ENCODE measurements around the gene ADTRP. TPM values are rescaled to one million over a fixed set of nuclear protein-coding genes. Genes with fewer than 3 reads are reported as not detected.

ADTRP gene
- total RNA-seq, 1 experiment from 2014 or later = 0.50 TPM

- TF ChIP-seq, protein P1, sequence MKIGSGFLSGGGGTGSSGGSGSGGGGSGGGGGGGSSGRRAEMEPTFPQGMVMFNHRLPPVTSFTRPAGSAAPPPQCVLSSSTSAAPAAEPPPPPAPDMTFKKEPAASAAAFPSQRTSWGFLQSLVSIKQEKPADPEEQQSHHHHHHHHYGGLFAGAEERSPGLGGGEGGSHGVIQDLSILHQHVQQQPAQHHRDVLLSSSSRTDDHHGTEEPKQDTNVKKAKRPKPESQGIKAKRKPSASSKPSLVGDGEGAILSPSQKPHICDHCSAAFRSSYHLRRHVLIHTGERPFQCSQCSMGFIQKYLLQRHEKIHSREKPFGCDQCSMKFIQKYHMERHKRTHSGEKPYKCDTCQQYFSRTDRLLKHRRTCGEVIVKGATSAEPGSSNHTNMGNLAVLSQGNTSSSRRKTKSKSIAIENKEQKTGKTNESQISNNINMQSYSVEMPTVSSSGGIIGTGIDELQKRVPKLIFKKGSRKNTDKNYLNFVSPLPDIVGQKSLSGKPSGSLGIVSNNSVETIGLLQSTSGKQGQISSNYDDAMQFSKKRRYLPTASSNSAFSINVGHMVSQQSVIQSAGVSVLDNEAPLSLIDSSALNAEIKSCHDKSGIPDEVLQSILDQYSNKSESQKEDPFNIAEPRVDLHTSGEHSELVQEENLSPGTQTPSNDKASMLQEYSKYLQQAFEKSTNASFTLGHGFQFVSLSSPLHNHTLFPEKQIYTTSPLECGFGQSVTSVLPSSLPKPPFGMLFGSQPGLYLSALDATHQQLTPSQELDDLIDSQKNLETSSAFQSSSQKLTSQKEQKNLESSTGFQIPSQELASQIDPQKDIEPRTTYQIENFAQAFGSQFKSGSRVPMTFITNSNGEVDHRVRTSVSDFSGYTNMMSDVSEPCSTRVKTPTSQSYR (CRISPR knock-in tag; IDR thresholded peaks at IDR 0.05) = no peak
- TF ChIP-seq SMAD3 (CRISPR knock-in tag; IDR thresholded peaks at IDR 0.05; ENCODE audit: borderline replicate concordance) = no peak
- TF ChIP-seq, protein P2, sequence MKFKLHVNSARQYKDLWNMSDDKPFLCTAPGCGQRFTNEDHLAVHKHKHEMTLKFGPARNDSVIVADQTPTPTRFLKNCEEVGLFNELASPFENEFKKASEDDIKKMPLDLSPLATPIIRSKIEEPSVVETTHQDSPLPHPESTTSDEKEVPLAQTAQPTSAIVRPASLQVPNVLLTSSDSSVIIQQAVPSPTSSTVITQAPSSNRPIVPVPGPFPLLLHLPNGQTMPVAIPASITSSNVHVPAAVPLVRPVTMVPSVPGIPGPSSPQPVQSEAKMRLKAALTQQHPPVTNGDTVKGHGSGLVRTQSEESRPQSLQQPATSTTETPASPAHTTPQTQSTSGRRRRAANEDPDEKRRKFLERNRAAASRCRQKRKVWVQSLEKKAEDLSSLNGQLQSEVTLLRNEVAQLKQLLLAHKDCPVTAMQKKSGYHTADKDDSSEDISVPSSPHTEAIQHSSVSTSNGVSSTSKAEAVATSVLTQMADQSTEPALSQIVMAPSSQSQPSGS (CRISPR knock-in tag; IDR thresholded peaks at IDR 0.05; ENCODE audit: borderline replicate concordance, low read depth) = no peak
- no peak for TF ChIP-seq SP1 (CRISPR knock-in tag; conservative IDR thresholded peaks at IDR 0.05)
- TF ChIP-seq CBFB (CRISPR knock-in tag; IDR thresholded peaks at IDR 0.05; ENCODE audit: low read depth) = no peak
- no peak for TF ChIP-seq ZBTB21 (CRISPR knock-in tag; IDR thresholded peaks at IDR 0.05; ENCODE audit: borderline replicate concordance)
- TF ChIP-seq TEAD4 (CRISPR knock-in tag; IDR thresholded peaks at IDR 0.05) = no peak
- no peak for TF ChIP-seq ELF4 (CRISPR knock-in tag; IDR thresholded peaks at IDR 0.05; ENCODE audit: low read depth)
- TF ChIP-seq CREB1 (CRISPR knock-in tag; IDR thresholded peaks at IDR 0.05) = no peak
- TF ChIP-seq ZNF219 (CRISPR knock-in tag; IDR thresholded peaks at IDR 0.05; ENCODE audit: borderline replicate concordance) = no peak
- TF ChIP-seq CREM (CRISPR knock-in tag; IDR thresholded peaks at IDR 0.05) = no peak
- no peak for TF ChIP-seq ERG (CRISPR knock-in tag; IDR thresholded peaks at IDR 0.05)
- no peak for TF ChIP-seq MXD4 (CRISPR knock-in tag; IDR thresholded peaks at IDR 0.05; ENCODE audit: borderline replicate concordance)
- TF ChIP-seq FOXP1 (CRISPR knock-in tag; IDR thresholded peaks at IDR 0.05; ENCODE audit: borderline replicate concordance) = no peak
- no peak for TF ChIP-seq GABPB1 (CRISPR knock-in tag; IDR thresholded peaks at IDR 0.05)
- TF ChIP-seq, protein P3, sequence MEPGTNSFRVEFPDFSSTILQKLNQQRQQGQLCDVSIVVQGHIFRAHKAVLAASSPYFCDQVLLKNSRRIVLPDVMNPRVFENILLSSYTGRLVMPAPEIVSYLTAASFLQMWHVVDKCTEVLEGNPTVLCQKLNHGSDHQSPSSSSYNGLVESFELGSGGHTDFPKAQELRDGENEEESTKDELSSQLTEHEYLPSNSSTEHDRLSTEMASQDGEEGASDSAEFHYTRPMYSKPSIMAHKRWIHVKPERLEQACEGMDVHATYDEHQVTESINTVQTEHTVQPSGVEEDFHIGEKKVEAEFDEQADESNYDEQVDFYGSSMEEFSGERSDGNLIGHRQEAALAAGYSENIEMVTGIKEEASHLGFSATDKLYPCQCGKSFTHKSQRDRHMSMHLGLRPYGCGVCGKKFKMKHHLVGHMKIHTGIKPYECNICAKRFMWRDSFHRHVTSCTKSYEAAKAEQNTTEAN (CRISPR knock-in tag; IDR thresholded peaks at IDR 0.05) = no peak
- TF ChIP-seq FOXK1 (CRISPR knock-in tag; IDR thresholded peaks at IDR 0.05) = no peak
- H3K36me3 Mint-ChIP-seq = no peaks in the 10 kb centered on the region
- ChIA-PET CTCF (no interaction called here), POLR2A (no interaction called here)
- H3K27me3 Mint-ChIP-seq (ENCODE audit: low read depth) = no peaks in the 10 kb centered on the region
- no peak for ATAC-seq
- no peak for DNase-seq (ENCODE audit: low spot score)
- peaks cover 19% of the 10 kb centered on the region for H3K4me1 Mint-ChIP-seq
- H3K27ac Mint-ChIP-seq = no peak overlapping the region
- peaks cover 14% of the 10 kb centered on the region for H3K9me3 Mint-ChIP-seq
- H3K4me3 Mint-ChIP-seq = no peak overlapping the region
Measured at GRCh38 chr6:11744101-11744500, 34.5 kb downstream of the ADTRP start.

GRCh38 chr6:11740875-11741274 lies 37.7 kb downstream of the ADTRP start:
- no peak for TF ChIP-seq TEAD4 (CRISPR knock-in tag; IDR thresholded peaks at IDR 0.05)
- TF ChIP-seq MXD4 (CRISPR knock-in tag; IDR thresholded peaks at IDR 0.05; ENCODE audit: borderline replicate concordance) = no peak
- TF ChIP-seq SMAD4 (CRISPR knock-in tag; IDR thresholded peaks at IDR 0.05) = no peak
- DNase-seq (ENCODE audit: low spot score) (no peak), ATAC-seq (no peak)
- peaks cover 24% of the 10 kb centered on the region for H3K4me1 Mint-ChIP-seq
- ChIA-PET CTCF (no interaction called here), POLR2A (no interaction called here)
- no peaks in the 10 kb centered on the region for H3K36me3 Mint-ChIP-seq
- no peak overlapping the region for H3K27ac Mint-ChIP-seq
- H3K9me3 Mint-ChIP-seq = peaks cover 14% of the 10 kb centered on the region
- no peak overlapping the region for H3K4me3 Mint-ChIP-seq
- H3K27me3 Mint-ChIP-seq (ENCODE audit: low read depth) = no peaks in the 10 kb centered on the region
